Natural killer cell treated with Interleukin-12 subunit alpha and Interleukin-12 subunit beta and Interleukin-15 and Interleukin-18, amount 100 ng/mL, for 72 hours (primary cell): ENCODE measurements around the gene TMEM271. TPM values are rescaled to one million over a fixed set of nuclear protein-coding genes. Genes with fewer than 3 reads are reported as not detected.

ENCODE experiments used
- ATAC-seq, 2 donors: fragments of 150-1000 bp; cut with Tn5 transposase in 1 of 2; sonication (Bioruptor Pico), chemical (Tn5 transposase) in 1 of 2; 2 replicates each; pipeline ENCODE4 v1.10.0; 2021
- DNase-seq: peaks from one replicate; pipeline ENCODE4 v3.0.0; 2022; ENCODE audit warnings: low spot score
- H3K27ac Mint-ChIP-seq, 2 donors: 1 replicate in 1 of 2; 2 replicates in 1 of 2; pipeline ENCODE4 v1.8.0; 2022; ENCODE audit warnings: mixed read lengths in 2 of 2, mild to moderate bottlenecking in 1 of 2, moderate library complexity in 1 of 2
- H3K27me3 Mint-ChIP-seq, 2 donors: 1 replicate in 1 of 2; 2 replicates in 1 of 2; pipeline ENCODE4 v1.8.0; 2022; ENCODE audit warnings: mixed read lengths in 2 of 2
- H3K36me3 Mint-ChIP-seq: one replicate; pipeline ENCODE4 v1.8.0; 2022; ENCODE audit warnings: mixed read lengths
- H3K4me1 Mint-ChIP-seq, 2 donors: 1 replicate in 1 of 2; 2 replicates in 1 of 2; pipeline ENCODE4 v1.8.0; 2022; ENCODE audit warnings: low read depth in 2 of 2, mixed read lengths in 2 of 2, mild to moderate bottlenecking in 1 of 2
- H3K4me3 Mint-ChIP-seq: one replicate; pipeline ENCODE4 v1.8.0; 2022; ENCODE audit warnings: mixed read lengths
- H3K9me3 Mint-ChIP-seq: 2 replicates; pipeline ENCODE4 v1.8.0; 2022; ENCODE audit warnings: mixed read lengths
- total RNA-seq, 2 donors: library from RNA; stranded (reverse); gene quantifications; one replicate each; pipeline ENCODE4 v1.2.3, GENCODE V29; 2022

The TMEM271 gene
- total RNA-seq, 2 donors from 2014 or later, result not detected

GRCh38 chr4:579543-580175 lies 3.6 kb upstream of the TMEM271 start:
- peaks cover 10% of the 10 kb centered on the region for H3K9me3 Mint-ChIP-seq
- H3K36me3 Mint-ChIP-seq, result peaks cover 8% of the 10 kb centered on the region
- H3K4me3 Mint-ChIP-seq, result no peak overlapping the region
- ATAC-seq (peak in 1 of 2 donors; percentile 13), DNase-seq (no peak)
- H3K4me1 Mint-ChIP-seq, result peaks cover 0 to 7% of the 10 kb centered on the region in 2 donors
- H3K27ac Mint-ChIP-seq, result no peak overlapping the region
- H3K27me3 Mint-ChIP-seq, result peaks cover 33 to 41% of the 10 kb centered on the region in 2 donors

- Mint-ChIP-seq H3K9me3 (peaks cover 3% of the 10 kb centered on the region), H3K27me3 (peaks cover 36 to 48% of the 10 kb centered on the region in 2 donors)
Observed at GRCh38 chr4:578451-579443, 2.7 kb upstream of the TMEM271 start.

DNA sequence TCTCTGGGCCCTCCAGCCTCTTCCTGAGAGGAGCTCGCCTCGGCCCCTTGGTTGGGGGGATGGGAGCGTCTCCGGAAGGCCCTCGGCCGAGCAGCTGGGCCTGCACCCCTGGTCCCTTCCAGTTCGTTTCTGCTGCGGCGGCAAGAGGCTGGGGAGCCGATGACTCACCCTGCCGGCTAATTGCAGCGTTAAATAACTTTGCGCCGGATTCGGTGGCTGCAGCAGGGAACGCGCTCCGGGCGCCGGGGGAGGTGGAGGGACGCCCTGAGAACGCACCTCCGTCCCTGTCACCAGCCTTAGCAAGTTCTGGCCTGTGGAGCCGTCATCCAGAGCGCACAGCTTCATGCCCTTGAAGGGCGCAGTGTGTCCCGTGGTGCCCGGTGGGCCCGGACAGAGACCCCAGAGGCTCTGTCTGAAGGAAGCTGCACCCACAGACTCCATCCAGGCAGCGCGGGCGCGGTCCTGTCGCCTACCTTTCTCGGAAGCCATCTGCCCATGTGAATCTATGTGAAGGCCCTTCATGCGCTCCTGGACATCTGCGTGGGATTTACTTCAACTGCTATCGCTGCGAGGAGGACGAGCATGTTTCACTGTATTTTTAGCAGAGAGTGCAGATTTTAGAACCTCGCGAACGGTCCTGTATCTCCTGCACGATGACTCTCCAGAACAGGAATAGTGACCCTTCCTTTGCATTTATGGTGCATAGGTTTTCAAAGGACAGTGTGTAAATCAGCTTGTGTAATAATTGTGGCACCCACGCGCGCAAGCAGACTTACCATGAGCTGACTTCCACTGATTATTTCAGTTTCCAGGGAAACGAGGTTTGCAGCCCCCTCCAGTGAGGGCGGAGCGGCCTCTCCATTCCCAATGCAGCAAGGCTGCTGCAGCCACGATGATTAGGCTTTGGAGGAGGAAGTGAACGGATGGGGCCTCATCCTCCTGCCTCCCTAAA lies 1.7 kb upstream of the TMEM271 start:
- H3K4me3 Mint-ChIP-seq, result no peak overlapping the region
- H3K9me3 Mint-ChIP-seq, result peaks cover 3% of the 10 kb centered on the region
- H3K27me3 Mint-ChIP-seq, result peaks cover 42 to 55% of the 10 kb centered on the region in 2 donors
- H3K27ac Mint-ChIP-seq, result no peak overlapping the region
- DNase-seq, result no peak
- H3K4me1 Mint-ChIP-seq, result peaks cover 0 to 10% of the 10 kb centered on the region in 2 donors
- H3K36me3 Mint-ChIP-seq, result no peaks in the 10 kb centered on the region
- ATAC-seq, result peak in 1 of 2 donors; percentile 34

More at GRCh38 chr4:578451-579443, 2.7 kb upstream of the TMEM271 start:
- Mint-ChIP-seq H3K4me3 (no peak overlapping the region), H3K4me1 (peaks cover 0 to 10% of the 10 kb centered on the region in 2 donors), H3K27ac (no peak overlapping the region), H3K36me3 (no peaks in the 10 kb centered on the region)
- ATAC-seq, result no peak
- no peak for DNase-seq

DNA sequence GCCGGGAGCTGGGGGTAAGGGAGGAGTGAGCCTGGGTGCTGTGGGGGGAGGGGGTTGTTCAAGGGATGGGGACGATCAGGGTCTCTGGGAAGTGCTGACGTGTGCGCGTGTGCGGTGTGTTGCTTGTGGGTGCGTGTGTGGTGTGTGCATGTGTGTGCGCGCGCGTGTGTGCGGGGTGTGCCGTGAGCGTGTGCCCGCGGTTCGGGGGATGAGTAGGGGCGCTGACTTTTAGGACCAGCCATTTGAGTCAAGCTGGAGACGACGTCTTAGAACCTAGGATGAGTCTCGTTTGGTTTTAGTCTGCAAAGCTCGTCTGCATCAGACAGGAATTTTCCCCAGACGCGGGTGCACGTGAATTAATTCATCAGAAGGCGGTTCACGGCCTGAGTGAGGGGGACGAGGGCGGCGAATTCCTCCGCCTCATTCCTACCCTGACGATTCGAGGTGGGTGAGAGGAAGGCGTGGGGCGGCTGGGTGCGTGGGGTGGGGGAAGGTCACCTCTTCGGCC lies 950 bp upstream of the TMEM271 start:
- DNase-seq (no peak), ATAC-seq (no peak)
- Mint-ChIP-seq H3K27me3 (peaks cover 46 to 57% of the 10 kb centered on the region in 2 donors), H3K4me1 (peaks cover 0 to 10% of the 10 kb centered on the region in 2 donors), H3K9me3 (peaks cover 3% of the 10 kb centered on the region), H3K36me3 (no peaks in the 10 kb centered on the region), H3K27ac (no peak overlapping the region), H3K4me3 (no peak overlapping the region)

DNA sequence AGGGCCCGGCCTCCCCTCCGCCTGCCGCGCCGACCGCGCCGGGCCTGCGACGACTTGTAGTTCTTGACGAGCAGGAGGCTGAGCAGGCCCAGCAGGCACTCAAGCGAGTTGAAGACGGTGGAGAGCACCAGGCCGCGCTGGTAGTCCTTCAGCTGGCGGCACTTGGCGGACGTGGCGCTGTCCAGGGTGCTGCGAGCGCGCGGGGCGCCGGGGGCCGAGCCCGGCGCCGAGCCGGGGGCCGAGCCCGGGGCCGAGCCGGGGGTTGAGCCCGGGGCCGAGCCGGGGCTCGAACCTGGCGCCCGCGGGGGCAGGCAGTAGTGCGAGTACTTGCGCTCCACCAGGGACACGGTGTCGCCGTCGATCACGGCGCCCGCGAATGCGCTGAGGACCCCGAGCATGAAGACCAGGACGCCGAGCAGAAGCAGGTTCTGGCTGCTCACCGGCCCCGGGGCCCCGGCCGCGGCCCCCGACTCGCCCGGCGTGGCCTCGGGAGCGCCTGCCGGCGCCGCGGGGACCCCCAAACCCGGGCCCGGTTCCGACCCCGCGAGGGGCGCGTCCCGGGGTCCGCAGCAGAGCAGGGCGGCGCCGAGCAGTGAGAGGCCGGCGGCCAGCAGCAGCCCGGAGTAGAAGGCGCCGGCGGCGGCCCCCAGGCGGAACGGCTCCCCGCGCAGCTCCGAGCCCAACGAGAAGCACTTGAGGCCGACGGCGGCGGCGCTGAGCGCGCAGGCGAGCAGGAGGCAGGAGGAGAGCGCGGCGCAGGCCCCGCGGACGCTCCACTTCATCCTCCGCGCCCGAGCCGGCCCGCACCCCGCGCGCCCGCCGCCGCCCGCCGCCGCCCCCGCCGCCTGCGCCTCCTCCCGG lies 584 bp downstream of the TMEM271 start:
- peaks cover 0 to 10% of the 10 kb centered on the region in 2 donors for H3K4me1 Mint-ChIP-seq
- no peak for DNase-seq
- H3K9me3 Mint-ChIP-seq, result no peaks in the 10 kb centered on the region
- no peaks in the 10 kb centered on the region for H3K36me3 Mint-ChIP-seq
- no peak overlapping the region for H3K4me3 Mint-ChIP-seq
- no peak overlapping the region for H3K27ac Mint-ChIP-seq
- peaks cover 46 to 54% of the 10 kb centered on the region in 2 donors for H3K27me3 Mint-ChIP-seq
- ATAC-seq, result peak; percentile 42 to 54

DNA sequence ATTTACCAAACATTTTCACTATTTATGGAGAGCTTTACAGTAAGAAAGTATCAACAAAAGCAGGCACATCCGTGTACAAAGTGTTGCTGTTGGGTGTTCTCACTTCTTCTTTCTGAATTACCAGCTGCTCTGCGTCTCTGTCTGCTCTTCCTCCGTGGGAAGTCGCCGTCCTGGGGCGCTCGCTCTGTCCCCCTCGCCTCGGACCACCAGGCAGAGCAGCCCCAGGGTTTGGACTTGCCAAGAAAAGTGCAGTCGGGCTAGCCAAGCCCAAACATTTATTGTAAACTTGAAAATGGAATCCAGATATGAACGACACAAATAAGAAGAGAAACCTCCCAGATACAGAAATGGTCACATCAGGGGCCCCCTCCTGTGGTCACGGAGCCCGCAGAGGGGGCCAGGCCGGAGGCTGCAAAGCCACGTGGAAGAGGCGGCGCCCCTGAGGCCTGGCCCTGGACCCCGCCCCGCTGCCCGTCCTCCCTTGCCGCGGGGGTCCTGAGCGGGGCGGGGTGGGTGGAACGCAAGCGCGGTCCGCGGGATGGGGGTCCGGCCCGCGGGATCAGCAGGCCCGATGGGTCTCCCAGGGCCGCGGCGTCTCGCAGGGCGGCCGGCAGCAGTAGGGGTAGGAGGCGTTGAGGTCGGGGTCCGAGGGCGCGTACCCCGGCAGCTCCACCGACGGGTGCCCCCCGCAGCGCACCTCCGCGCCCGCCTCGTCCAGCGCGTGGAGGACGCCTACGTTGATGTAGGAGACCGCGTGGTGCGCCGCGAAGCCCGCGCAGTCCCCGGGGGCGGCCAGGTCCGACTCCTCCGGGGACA lies 1.5 kb downstream of the TMEM271 start:
- Mint-ChIP-seq H3K36me3 (no peaks in the 10 kb centered on the region), H3K27ac (no peak overlapping the region), H3K9me3 (no peaks in the 10 kb centered on the region), H3K4me3 (peak overlapping the region; percentile 33), H3K27me3 (peaks cover 44 to 47% of the 10 kb centered on the region in 2 donors), H3K4me1 (peaks cover 0 to 10% of the 10 kb centered on the region in 2 donors)
- ATAC-seq, result no peak
- no peak for DNase-seq

GRCh38 chr4:573122-573892 lies 2.8 kb downstream of the TMEM271 start:
- Mint-ChIP-seq H3K9me3 (no peaks in the 10 kb centered on the region), H3K27ac (no peak overlapping the region), H3K4me3 (no peak overlapping the region), H3K4me1 (peaks cover 0 to 10% of the 10 kb centered on the region in 2 donors), H3K27me3 (peaks cover 40 to 46% of the 10 kb centered on the region in 2 donors), H3K36me3 (no peaks in the 10 kb centered on the region)
- DNase-seq, result no peak
- no peak for ATAC-seq

- no peaks in the 10 kb centered on the region for H3K9me3 Mint-ChIP-seq
- no peak overlapping the region for H3K4me3 Mint-ChIP-seq
Observed at GRCh38 chr4:572594-572993, 3.5 kb downstream of the TMEM271 start.

GRCh38 chr4:571838-572572 lies 4.1 kb downstream of the TMEM271 start:
- Mint-ChIP-seq H3K4me3 (no peak overlapping the region), H3K4me1 (peaks cover 0 to 4% of the 10 kb centered on the region in 2 donors), H3K27ac (no peak overlapping the region), H3K36me3 (no peaks in the 10 kb centered on the region), H3K27me3 (peaks cover 33 to 37% of the 10 kb centered on the region in 2 donors), H3K9me3 (no peaks in the 10 kb centered on the region)
- no peak for DNase-seq
- peak in 1 of 2 donors; percentile 19 for ATAC-seq

More at GRCh38 chr4:572594-572993, 3.5 kb downstream of the TMEM271 start:
- ATAC-seq (no peak), DNase-seq (no peak)
- Mint-ChIP-seq H3K27me3 (peaks cover 35 to 39% of the 10 kb centered on the region in 2 donors), H3K27ac (no peak overlapping the region), H3K36me3 (no peaks in the 10 kb centered on the region), H3K4me1 (peaks cover 0 to 7% of the 10 kb centered on the region in 2 donors)

- DNase-seq (no peak), ATAC-seq (no peak)
- Mint-ChIP-seq H3K9me3 (no peaks in the 10 kb centered on the region), H3K36me3 (no peaks in the 10 kb centered on the region), H3K4me3 (no peak overlapping the region), H3K27me3 (peaks cover 30 to 34% of the 10 kb centered on the region in 2 donors), H3K4me1 (peaks cover 0 to 3% of the 10 kb centered on the region in 2 donors), H3K27ac (no peak overlapping the region)
Observed at GRCh38 chr4:570754-571153, 5.3 kb downstream of the TMEM271 start.
